Measurements from ENCODE around the gene WFDC5.

Gene WFDC5

DNA sequence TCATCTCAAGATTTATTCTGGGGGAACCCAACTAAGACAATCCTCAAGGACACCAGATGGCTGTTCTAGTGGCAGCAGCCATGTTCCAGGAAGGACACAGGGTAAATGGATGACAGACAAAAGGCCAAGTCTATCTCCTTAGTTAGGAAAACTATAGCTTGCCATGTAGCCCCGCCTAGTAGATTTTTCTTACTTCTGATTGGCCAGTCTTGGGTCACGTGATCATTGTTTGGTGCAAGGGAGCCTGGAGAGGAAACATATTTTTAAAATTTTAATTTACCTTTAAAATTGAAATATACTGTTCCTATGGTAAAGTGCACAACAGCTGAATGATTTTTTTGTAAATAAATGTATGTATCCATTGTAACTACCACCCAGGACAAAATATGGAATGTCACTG is 9.7 kb downstream of the WFDC5 start:
- TF ChIP-seq USF1 (IDR thresholded peaks at IDR 0.05) = peak; percentile 68
- no peak for TF ChIP-seq TCF12 (IDR thresholded peaks at IDR 0.05; ENCODE audit: low read depth)

DNA sequence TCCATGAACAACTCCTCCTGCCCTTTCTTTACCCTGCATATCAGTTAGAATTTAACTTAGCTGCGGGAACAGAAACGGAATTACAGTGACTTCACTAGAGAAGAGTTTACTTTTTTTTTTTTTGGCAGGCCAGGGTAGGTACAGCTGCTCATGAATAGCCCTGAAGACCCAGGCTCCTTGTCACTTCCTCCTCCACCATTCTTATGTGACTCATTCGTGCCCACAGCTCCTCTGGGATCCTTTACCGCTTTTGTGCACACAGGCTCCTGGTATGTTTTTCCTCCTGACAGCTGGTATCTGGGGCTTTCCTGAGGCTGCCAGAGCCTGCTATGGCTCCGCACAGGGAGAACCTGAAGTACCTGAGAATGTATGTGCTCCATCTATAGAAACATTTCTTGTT is 10.2 kb downstream of the WFDC5 start:
- TF ChIP-seq EP300 (IDR thresholded peaks at IDR 0.05; ENCODE audit: borderline replicate concordance) = no peak
- no peak for TF ChIP-seq TAF1 (IDR thresholded peaks at IDR 0.05; ENCODE audit: low read depth)
- TF ChIP-seq CREB1 (IDR thresholded peaks at IDR 0.05; ENCODE audit: low read depth) = no peak
- TF ChIP-seq, protein P1, sequence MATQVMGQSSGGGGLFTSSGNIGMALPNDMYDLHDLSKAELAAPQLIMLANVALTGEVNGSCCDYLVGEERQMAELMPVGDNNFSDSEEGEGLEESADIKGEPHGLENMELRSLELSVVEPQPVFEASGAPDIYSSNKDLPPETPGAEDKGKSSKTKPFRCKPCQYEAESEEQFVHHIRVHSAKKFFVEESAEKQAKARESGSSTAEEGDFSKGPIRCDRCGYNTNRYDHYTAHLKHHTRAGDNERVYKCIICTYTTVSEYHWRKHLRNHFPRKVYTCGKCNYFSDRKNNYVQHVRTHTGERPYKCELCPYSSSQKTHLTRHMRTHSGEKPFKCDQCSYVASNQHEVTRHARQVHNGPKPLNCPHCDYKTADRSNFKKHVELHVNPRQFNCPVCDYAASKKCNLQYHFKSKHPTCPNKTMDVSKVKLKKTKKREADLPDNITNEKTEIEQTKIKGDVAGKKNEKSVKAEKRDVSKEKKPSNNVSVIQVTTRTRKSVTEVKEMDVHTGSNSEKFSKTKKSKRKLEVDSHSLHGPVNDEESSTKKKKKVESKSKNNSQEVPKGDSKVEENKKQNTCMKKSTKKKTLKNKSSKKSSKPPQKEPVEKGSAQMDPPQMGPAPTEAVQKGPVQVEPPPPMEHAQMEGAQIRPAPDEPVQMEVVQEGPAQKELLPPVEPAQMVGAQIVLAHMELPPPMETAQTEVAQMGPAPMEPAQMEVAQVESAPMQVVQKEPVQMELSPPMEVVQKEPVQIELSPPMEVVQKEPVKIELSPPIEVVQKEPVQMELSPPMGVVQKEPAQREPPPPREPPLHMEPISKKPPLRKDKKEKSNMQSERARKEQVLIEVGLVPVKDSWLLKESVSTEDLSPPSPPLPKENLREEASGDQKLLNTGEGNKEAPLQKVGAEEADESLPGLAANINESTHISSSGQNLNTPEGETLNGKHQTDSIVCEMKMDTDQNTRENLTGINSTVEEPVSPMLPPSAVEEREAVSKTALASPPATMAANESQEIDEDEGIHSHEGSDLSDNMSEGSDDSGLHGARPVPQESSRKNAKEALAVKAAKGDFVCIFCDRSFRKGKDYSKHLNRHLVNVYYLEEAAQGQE (IDR thresholded peaks at IDR 0.05; ENCODE audit: low read depth) = no peak
- no peak for TF ChIP-seq TCF12 (IDR thresholded peaks at IDR 0.05; ENCODE audit: low read depth)
- no peak for TF ChIP-seq ZBTB7A (IDR thresholded peaks at IDR 0.05; ENCODE audit: low read depth)
- TF ChIP-seq MAX (IDR thresholded peaks at IDR 0.05) = no peak
- no peak for TF ChIP-seq EGR1 (IDR thresholded peaks at IDR 0.05)
- no peak for TF ChIP-seq NFIC (IDR thresholded peaks at IDR 0.05)
- no peak for TF ChIP-seq FOXM1 (IDR thresholded peaks at IDR 0.05; ENCODE audit: borderline replicate concordance, low read depth)

DNA sequence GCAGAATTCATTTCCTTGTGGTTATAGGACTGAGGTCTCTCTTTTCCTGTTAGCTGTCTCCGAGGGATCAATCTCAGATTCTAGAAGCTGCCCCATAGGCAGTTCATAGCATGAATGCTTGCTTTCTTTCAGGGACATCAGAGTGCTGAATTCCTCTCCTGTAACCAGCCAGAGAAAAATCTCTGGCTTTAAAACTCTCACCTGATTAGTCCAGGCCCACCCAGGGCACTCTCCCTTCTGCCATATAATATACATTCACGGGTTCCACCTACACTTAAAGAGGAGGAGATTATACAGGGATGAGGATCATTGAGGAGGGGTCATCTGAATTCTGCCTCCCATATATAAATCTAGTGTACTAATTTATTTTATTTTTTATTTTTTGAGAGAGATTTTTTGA is 11.9 kb downstream of the WFDC5 start:
- TF ChIP-seq YY1 (IDR thresholded peaks at IDR 0.05; ENCODE audit: low read depth) = no peak
- no peak for TF ChIP-seq FOXM1 (IDR thresholded peaks at IDR 0.05; ENCODE audit: borderline replicate concordance, low read depth)
- TF ChIP-seq TEAD4 (IDR thresholded peaks at IDR 0.05) = no peak
- TF ChIP-seq EGR1 (IDR thresholded peaks at IDR 0.05) = no peak
- TF ChIP-seq MAX (IDR thresholded peaks at IDR 0.05) = no peak
- TF ChIP-seq CEBPB (IDR thresholded peaks at IDR 0.05) = no peak
- TF ChIP-seq NFIC (IDR thresholded peaks at IDR 0.05) = no peak

DNA sequence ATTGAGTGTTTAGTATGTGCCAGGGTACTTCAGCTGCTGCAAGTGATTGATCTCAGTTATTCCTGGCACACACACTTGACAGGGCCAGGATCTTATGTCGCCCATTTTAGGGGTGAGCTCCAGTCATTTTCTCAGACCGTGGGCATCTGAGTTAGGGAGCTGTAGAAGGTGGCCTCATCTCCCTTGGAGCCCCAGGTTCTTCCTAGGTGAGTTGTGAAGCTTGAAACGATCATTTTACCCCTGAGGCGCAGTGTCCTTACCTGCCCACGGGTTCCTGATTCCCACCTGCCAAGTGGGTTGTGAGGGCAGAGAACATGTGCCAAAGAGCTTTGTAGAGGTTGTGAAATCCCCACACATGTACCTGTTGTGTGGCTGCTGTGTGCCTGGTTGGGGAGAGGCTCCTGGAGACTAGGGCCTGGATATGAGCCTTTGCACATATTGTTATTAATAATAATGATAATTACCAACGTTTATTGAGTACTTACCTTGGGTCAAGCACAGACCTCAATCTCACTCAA is 13.6 kb downstream of the WFDC5 start:
- TF ChIP-seq EP300 (IDR thresholded peaks at IDR 0.05; ENCODE audit: borderline replicate concordance) (no peak), FOXM1 (IDR thresholded peaks at IDR 0.05; ENCODE audit: borderline replicate concordance, low read depth) (no peak), ZBTB7A (IDR thresholded peaks at IDR 0.05; ENCODE audit: low read depth) (no peak), USF1 (IDR thresholded peaks at IDR 0.05) (no peak), TCF12 (IDR thresholded peaks at IDR 0.05; ENCODE audit: low read depth) (no peak), NFIC (IDR thresholded peaks at IDR 0.05) (no peak)
- TF ChIP-seq, protein P1 (IDR thresholded peaks at IDR 0.05; ENCODE audit: low read depth) = no peak

DNA sequence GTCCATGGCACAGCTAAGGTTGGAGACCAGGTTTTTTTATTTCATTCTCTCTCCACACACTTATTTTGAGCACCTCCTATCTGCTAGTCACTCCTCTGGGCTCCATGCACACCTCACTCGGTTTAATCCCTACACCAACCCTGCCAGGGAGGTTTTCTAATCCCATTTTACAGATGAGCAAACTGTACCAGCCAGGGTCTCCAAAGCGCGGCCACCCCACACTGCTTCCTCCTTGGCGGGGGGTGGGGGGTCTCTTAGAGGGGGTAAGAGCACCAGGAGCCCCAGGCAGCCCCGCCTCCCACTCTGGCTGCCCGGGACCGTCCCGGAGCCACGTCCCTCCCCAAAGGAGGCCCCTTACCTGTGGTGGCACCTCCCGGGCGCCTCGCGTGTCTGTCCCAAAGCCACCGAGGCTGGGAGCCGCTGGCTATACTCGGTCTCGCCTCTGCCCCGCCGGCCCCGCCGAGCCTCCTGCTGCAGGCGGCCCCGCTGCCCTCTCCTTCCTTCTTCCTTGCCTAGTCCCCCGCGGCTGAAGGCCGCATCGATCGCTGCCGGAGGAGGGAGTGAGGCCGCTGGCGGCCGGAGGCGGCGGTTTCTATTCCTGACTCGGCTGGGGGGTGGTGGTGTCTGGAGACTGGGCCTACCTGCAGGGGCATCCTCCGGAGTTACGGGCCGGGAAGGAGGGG is 14.3 kb downstream of the WFDC5 start, which contains the start of gene KCNS1:
Gene KCNS1 (minus strand): TSS at position 565 of the 683 bp plus-strand sequence. CDS start 1,891 bp downstream, outside the sequence.
- no peak for TF ChIP-seq TEAD4 (IDR thresholded peaks at IDR 0.05)
- TF ChIP-seq NFIC (IDR thresholded peaks at IDR 0.05) = no peak
- no peak for TF ChIP-seq CEBPB (IDR thresholded peaks at IDR 0.05)
- TF ChIP-seq YY1 (IDR thresholded peaks at IDR 0.05; ENCODE audit: low read depth) = no peak
- no peak for TF ChIP-seq FOXM1 (IDR thresholded peaks at IDR 0.05; ENCODE audit: borderline replicate concordance, low read depth)

DNA sequence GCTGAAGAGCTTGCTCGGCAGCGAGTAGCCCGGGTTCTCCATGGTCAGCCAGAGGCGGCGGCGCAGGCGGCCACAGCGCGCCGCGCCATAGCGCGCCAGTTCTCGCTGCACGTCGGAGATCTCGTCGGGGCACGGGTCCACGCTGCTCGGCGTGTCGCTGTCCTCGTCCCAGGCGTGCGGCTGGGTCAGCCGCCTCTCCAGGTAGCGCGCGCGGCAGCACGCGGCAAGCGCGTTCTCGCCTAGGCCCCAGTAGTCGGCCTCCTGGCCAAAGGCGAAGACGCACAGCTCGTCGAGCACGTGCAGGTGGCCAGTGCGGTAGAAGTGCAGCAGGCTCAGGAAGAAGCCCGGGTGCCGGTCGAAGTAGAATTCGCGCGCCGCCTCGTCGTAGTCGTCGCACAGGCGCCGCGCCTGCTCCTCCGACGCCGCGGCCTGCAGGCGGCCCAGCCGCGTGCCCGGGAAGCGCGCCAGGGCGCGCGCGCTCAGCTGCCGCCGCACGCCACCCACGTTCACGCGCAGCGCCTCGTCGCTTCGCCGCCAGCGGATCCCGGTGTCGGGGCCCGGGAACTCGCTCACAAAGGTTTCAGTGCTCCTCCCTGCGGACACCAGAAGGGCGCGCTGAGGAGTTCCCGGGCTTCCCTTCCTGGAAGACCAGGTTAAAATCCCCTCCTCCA is 16.7 kb downstream of the WFDC5 start:
- TF ChIP-seq MAX (IDR thresholded peaks at IDR 0.05) (0 out of 2 replicates have a peak, but pooled peaks have one; percentile 17), USF1 (IDR thresholded peaks at IDR 0.05) (no peak), EP300 (IDR thresholded peaks at IDR 0.05; ENCODE audit: borderline replicate concordance) (no peak)

All from Ishikawa (cell line).